BLaER1 (cell line): ENCODE data around the gene PUS10.
A peak's percentile ranks its signal among the peaks of the same experiment; 100 is the strongest.

Experiments
- H3K27ac ChIP-seq: shearing (Covaris generic); formaldehyde crosslinking; 2 replicates; pipeline ENCODE4 v1.8.1; 2022
- H3K27me3 ChIP-seq: shearing (Covaris generic); formaldehyde crosslinking; 2 replicates; pipeline ENCODE4 v1.8.1; 2022
- H3K36me3 ChIP-seq: shearing (Covaris generic); formaldehyde crosslinking; 2 replicates; pipeline ENCODE4 v1.8.1; 2022
- H3K4me1 ChIP-seq: shearing (Covaris generic); formaldehyde crosslinking; 2 replicates; pipeline ENCODE4 v1.8.1; 2022
- H3K4me2 ChIP-seq: shearing (Covaris generic); formaldehyde crosslinking; 2 replicates; pipeline ENCODE4 v1.8.1; 2022
- H3K4me3 ChIP-seq: shearing (Covaris generic); formaldehyde crosslinking; 2 replicates; pipeline ENCODE4 v1.8.1; 2022
- H3K9ac ChIP-seq: shearing (Covaris generic); formaldehyde crosslinking; 2 replicates; pipeline ENCODE4 v1.8.1; 2022
- H3K9me3 ChIP-seq: shearing (Covaris generic); formaldehyde crosslinking; 2 replicates; pipeline ENCODE4 v1.8.1; 2022
- H4K20me1 ChIP-seq: shearing (Covaris generic); formaldehyde crosslinking; 2 replicates; pipeline ENCODE4 v1.8.1; 2022
- Cebpa-rat ChIP-seq: shearing (Covaris generic); IDR thresholded peaks from 2 replicates; pipeline ENCODE4 v1.8.1; 2022

PUS10 gene

GRCh38 chr2:60972889-60973656, 45.0 kb downstream of the PUS10 start:
- no peaks in the 10 kb centered on the region for H3K27me3 ChIP-seq
- no peaks in the 10 kb centered on the region for H3K9me3 ChIP-seq
- no peak overlapping the region for H3K27ac ChIP-seq
- H3K4me1 ChIP-seq, result no peaks in the 10 kb centered on the region
- TF ChIP-seq Cebpa-rat, result no peak
- H4K20me1 ChIP-seq, result no peaks in the 10 kb centered on the region
- H3K9ac ChIP-seq, result no peak overlapping the region
- H3K4me2 ChIP-seq, result no peak overlapping the region
- H3K36me3 ChIP-seq, result peaks cover 20% of the 10 kb centered on the region; the same call in 1 of the 2 replicates
- H3K4me3 ChIP-seq, result no peak overlapping the region

GRCh38 chr2:60966507-60967405, 51.3 kb downstream of the PUS10 start:
- peak overlapping the region; percentile 14; the same call in 1 of the 2 replicates for H3K4me2 ChIP-seq
- H3K36me3 ChIP-seq, result peaks cover 9% of the 10 kb centered on the region; the same call in 1 of the 2 replicates
- no peak overlapping the region for H3K4me3 ChIP-seq
- no peaks in the 10 kb centered on the region for H3K27me3 ChIP-seq
- peaks cover 24% of the 10 kb centered on the region for H3K4me1 ChIP-seq
- TF ChIP-seq Cebpa-rat, result no peak
- no peak overlapping the region for H3K9ac ChIP-seq
- H3K27ac ChIP-seq, result no peak overlapping the region
- H4K20me1 ChIP-seq, result no peaks in the 10 kb centered on the region
- H3K9me3 ChIP-seq, result no peaks in the 10 kb centered on the region

GRCh38 chr2:60965499-60965785, 52.6 kb downstream of the PUS10 start:
- peaks cover 9% of the 10 kb centered on the region; the same call in 1 of the 2 replicates for H3K36me3 ChIP-seq
- H3K4me1 ChIP-seq, result peaks cover 24% of the 10 kb centered on the region
- H3K9ac ChIP-seq, result no peak overlapping the region
- no peaks in the 10 kb centered on the region for H4K20me1 ChIP-seq
- H3K9me3 ChIP-seq, result no peaks in the 10 kb centered on the region
- H3K27me3 ChIP-seq, result no peaks in the 10 kb centered on the region
- peak overlapping the region; percentile 56 for H3K27ac ChIP-seq
- TF ChIP-seq Cebpa-rat, result no peak
- no peak overlapping the region for H3K4me3 ChIP-seq
- H3K4me2 ChIP-seq, result peak overlapping the region; percentile 55

DNA sequence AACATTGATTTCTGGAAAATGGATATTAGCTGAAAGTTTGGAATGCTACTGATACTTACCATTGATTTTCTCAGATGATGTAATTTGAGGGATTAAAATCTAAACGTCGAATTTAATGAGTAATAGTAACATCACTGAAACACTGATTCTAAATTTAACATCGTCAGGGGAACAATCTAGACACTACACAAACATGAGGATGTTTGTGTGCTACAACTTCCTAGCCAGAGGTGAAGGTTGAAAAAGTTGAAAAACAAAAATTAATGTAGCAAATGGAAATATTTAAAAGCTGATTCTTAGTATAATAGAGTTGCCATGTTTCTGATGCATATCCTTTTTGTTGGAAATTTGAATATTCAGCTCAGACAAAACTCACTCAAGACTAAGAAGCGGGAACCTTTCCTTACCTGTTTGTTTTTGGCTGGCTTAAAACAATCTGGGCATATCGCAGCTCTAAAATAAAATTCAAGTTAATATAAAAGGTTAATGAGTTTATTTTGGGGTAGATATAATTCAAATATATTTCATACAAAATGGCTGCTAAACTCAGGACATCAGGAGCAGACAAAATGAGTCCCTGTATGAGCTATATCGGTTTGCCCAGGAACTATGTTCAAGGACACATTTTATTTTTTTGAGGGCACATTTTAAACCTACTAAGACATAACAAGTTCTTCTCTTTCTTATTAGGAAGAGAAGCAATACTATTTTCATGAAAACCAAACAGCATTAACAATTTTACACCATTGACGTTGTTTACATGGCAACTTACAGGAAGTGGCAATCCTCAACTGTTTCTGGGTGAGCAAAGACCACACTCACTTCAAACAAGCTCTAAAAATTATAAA, 53.2 kb downstream of the PUS10 start:
- no peaks in the 10 kb centered on the region for H4K20me1 ChIP-seq
- H3K27me3 ChIP-seq, result no peaks in the 10 kb centered on the region
- peak overlapping the region; percentile 56 for H3K27ac ChIP-seq
- H3K4me1 ChIP-seq, result peaks cover 24% of the 10 kb centered on the region
- no peak overlapping the region for H3K9ac ChIP-seq
- H3K9me3 ChIP-seq, result no peaks in the 10 kb centered on the region
- no peak for TF ChIP-seq Cebpa-rat
- peaks cover 14% of the 10 kb centered on the region for H3K36me3 ChIP-seq
- no peak overlapping the region for H3K4me3 ChIP-seq
- H3K4me2 ChIP-seq, result peak overlapping the region; percentile 55

GRCh38 chr2:60963190-60963589, 54.9 kb downstream of the PUS10 start:
- no peak overlapping the region for H3K4me2 ChIP-seq
- H3K4me3 ChIP-seq, result no peak overlapping the region
- no peak overlapping the region for H3K9ac ChIP-seq
- peaks cover 24% of the 10 kb centered on the region for H3K4me1 ChIP-seq
- H3K9me3 ChIP-seq, result no peaks in the 10 kb centered on the region
- TF ChIP-seq Cebpa-rat, result no peak
- no peaks in the 10 kb centered on the region for H4K20me1 ChIP-seq
- no peak overlapping the region for H3K27ac ChIP-seq
- H3K36me3 ChIP-seq, result peaks cover 22% of the 10 kb centered on the region
- no peaks in the 10 kb centered on the region for H3K27me3 ChIP-seq

DNA sequence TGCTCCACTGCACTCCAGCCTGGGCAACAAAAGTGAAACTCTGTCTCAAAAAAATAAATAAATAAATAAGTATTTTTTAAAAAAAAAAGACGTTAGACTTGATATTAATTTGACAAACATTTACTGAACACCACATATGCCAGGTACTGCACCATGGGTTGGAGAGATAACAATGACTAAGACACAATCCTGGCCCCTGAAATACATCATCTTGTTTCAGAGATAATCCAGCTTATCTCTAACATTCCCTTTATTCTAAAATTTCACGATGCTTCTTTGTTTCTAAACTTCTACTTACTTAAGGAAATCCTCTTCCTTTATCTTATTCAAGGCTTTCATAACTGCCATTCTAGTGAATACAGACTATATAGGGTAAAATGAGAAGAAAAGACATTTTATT, 55.5 kb downstream of the PUS10 start:
- peaks cover 24% of the 10 kb centered on the region for H3K4me1 ChIP-seq
- H4K20me1 ChIP-seq, result no peaks in the 10 kb centered on the region

DNA sequence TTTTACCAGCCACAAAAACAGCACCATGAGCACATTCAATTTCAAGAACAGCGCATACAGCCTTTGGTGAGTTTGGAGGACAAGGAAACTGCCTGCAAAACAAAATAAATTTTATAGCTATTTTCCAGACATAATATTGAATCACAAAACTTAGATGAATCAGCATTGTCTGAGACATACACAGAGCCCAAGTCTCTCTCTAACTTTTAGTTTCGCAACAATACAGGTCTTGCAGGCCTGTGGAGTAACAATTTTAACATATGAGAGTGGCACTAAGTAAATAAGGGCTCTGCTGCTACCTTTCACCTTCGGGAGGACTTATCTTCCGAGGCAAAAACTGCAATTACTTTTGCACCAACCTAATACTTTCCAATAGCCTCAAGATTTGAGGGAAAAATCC, 56.6 kb downstream of the PUS10 start:
- Histone ChIP-seq H3K4me1 (peaks cover 20% of the 10 kb centered on the region), H4K20me1 (no peaks in the 10 kb centered on the region), H3K36me3 (peaks cover 26% of the 10 kb centered on the region), H3K27me3 (no peaks in the 10 kb centered on the region), H3K4me3 (no peak overlapping the region), H3K4me2 (no peak overlapping the region), H3K27ac (no peak overlapping the region), H3K9ac (no peak overlapping the region), H3K9me3 (no peaks in the 10 kb centered on the region)
- no peak for TF ChIP-seq Cebpa-rat

More for the DNA sequence above, 55.5 kb downstream of the PUS10 start:
- H3K4me3 ChIP-seq, result no peak overlapping the region
- H3K9me3 ChIP-seq, result no peaks in the 10 kb centered on the region
- no peak overlapping the region for H3K27ac ChIP-seq
- no peaks in the 10 kb centered on the region for H3K27me3 ChIP-seq
- no peak for TF ChIP-seq Cebpa-rat
- H3K9ac ChIP-seq, result no peak overlapping the region
- H3K4me2 ChIP-seq, result no peak overlapping the region
- H3K36me3 ChIP-seq, result peaks cover 25% of the 10 kb centered on the region

DNA sequence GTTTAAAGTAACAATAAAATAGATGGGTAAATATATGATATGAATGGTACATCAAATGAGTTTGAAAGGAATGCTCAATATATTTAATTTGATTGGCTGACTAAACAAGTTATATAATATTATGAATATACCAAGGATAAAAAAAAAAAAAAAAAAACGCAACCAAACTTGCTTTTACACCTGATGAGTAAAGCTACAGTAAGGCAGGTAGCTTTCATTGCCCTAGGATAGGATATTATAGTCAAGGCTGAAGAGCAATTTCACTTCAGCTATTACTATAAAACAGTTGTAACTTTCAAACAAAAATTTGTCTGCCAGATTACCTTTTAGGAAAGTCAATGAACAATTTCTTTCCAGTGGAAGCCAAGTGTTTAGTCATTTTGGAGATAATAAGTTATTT, 57.3 kb downstream of the PUS10 start:
- no peaks in the 10 kb centered on the region for H3K27me3 ChIP-seq
- no peaks in the 10 kb centered on the region for H4K20me1 ChIP-seq
- no peak overlapping the region for H3K27ac ChIP-seq
- peaks cover 12% of the 10 kb centered on the region for H3K4me1 ChIP-seq
- H3K36me3 ChIP-seq, result peaks cover 26% of the 10 kb centered on the region
- no peak for TF ChIP-seq Cebpa-rat
- no peaks in the 10 kb centered on the region for H3K9me3 ChIP-seq
- no peak overlapping the region for H3K4me2 ChIP-seq
- no peak overlapping the region for H3K9ac ChIP-seq
- no peak overlapping the region for H3K4me3 ChIP-seq

- H3K9ac ChIP-seq, result no peak overlapping the region
- peaks cover under 1% of the 10 kb centered on the region for H3K4me1 ChIP-seq
- H4K20me1 ChIP-seq, result no peaks in the 10 kb centered on the region
- TF ChIP-seq Cebpa-rat, result no peak
- H3K9me3 ChIP-seq, result no peaks in the 10 kb centered on the region
- H3K27ac ChIP-seq, result no peak overlapping the region
- H3K27me3 ChIP-seq, result no peaks in the 10 kb centered on the region
- no peak overlapping the region for H3K4me3 ChIP-seq
- H3K36me3 ChIP-seq, result peaks cover 35% of the 10 kb centered on the region
- H3K4me2 ChIP-seq, result no peak overlapping the region
Measured at GRCh38 chr2:60959501-60959900, 58.6 kb downstream of the PUS10 start.
